WTC11 (cell line): ENCODE results near the gene FAM110C.

Experiments
- CBFB ChIP-seq: sonication (generic); formaldehyde crosslinking; IDR thresholded peaks from 2 replicates; pipeline ENCODE4 v1.8.1; 2022; ENCODE audit warnings: mild to moderate bottlenecking, low read depth, missing genetic modification reagents
- NFE2L1 ChIP-seq: sonication (generic); formaldehyde crosslinking; IDR thresholded peaks from 2 replicates; pipeline ENCODE4 v1.8.1; 2023; ENCODE audit warnings: missing genetic modification reagents

DNA sequence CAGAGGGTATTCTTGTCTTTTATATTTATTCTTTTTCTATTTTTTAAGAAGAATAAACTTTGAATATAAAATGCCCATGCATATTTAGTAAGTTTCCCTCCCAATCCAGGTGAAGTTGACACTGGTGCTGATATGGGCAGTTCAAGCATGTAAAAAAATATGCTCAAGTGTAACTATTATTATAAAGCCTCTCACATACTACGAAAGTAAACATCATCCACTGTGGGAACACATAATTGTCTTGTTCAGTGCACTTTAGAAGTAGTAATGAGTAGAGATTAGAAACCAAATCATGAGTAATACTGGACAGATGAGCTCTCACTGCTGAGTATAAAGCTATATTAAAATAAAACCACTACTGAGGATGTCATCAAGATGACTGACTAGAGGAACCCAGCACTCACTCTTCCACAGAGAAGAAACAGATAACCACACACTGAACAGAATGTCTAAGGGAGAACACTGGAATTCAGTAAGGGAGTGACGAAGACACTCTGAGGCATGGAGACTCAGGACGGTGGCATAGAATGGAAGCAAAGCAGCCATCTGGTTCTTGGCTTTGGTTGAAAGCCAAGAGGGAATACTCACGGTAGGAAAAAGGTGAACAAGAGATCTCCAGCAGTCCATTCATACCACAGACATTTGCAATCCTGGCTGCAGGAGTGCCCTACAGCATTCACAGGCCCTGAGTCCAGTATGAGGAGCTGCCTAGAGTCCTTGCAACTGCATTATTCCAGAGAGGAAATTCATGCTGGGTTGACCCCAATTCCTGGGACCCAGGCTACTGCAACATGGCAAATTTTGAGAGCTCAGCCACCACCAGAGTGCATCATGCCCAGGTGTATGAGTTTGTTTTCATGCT lies 9.5 kb upstream of the FAM110C start:
- TF ChIP-seq NFE2L1 (CRISPR knock-in tag): no peak
- no peak for TF ChIP-seq CBFB (CRISPR knock-in tag)
